Fibroblast of villous mesenchyme (primary cell): Measurements from ENCODE around the gene NELL1. TPM values are rescaled to one million over a fixed set of nuclear protein-coding genes. Genes with fewer than 3 reads are reported as not detected.

Experiments used
- DNase-seq: peaks from one replicate; pipeline ENCODE4 v3.0.0-alpha.2; 2010; ENCODE audit warnings: low read depth
- H3K4me3 ChIP-seq: 2 replicates; pipeline ENCODE4 v1.5.1; 2011; ENCODE audit warnings: low read depth, mild to moderate bottlenecking, low read length
- total RNA-seq: library from RNA; depleted of rRNA; stranded (reverse); fragments of >200 nt; gene quantifications from 2 replicates; pipeline ENCODE4 v1.2.3, GENCODE V29; 2012
- TF ChIP-seq, protein P1 (sequence below): IDR thresholded peaks from 2 replicates; pipeline ENCODE4 v1.5.1; 2012; ENCODE audit warnings: low read depth, mild to moderate bottlenecking, low read length; ENCODE audit not compliant: insufficient read depth

The NELL1 gene
- total RNA-seq, 1 donor: not detected

DNA sequence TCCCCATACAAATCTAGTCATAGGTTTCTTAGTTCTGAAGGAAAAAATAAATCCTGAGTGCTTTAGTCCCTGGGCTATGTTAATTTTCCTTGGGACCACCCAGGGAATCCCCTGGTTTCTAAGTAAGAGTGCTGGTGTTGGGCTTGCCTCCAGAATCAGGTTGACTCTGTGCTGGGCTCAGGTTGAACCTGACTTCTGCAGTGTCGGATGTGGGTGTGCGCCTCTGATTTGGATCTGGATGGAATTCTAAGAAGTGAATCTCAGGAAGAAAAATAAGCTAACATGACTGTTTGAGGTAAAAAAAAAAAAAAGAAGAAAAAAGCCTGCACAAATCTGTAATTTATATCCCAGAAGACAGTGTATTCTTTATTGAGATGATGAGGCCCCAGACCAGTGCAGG lies 29.0 kb upstream of the NELL1 start:
- no peak overlapping the region for H3K4me3 ChIP-seq
- TF ChIP-seq, protein P1, sequence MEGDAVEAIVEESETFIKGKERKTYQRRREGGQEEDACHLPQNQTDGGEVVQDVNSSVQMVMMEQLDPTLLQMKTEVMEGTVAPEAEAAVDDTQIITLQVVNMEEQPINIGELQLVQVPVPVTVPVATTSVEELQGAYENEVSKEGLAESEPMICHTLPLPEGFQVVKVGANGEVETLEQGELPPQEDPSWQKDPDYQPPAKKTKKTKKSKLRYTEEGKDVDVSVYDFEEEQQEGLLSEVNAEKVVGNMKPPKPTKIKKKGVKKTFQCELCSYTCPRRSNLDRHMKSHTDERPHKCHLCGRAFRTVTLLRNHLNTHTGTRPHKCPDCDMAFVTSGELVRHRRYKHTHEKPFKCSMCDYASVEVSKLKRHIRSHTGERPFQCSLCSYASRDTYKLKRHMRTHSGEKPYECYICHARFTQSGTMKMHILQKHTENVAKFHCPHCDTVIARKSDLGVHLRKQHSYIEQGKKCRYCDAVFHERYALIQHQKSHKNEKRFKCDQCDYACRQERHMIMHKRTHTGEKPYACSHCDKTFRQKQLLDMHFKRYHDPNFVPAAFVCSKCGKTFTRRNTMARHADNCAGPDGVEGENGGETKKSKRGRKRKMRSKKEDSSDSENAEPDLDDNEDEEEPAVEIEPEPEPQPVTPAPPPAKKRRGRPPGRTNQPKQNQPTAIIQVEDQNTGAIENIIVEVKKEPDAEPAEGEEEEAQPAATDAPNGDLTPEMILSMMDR: no peak
- DNase-seq: no peak

DNA sequence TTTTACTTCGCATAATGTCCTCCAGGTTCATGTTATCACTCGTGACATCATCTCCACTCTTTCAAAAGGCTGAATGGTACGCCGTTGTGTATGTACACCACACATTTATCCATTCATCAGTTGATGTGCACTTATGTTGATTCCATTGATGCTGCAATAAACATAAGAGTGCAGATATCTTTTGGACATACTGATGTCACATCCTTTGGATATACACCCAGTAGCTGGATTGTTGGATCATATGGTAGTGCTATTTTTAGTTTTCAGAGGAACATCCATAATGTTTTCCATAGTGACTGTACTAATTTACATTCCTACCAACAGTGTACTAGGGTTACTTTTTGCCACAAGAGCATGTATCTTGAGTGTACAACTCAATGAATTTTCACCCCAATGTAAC lies 25.0 kb upstream of the NELL1 start:
- H3K4me3 ChIP-seq: no peak overlapping the region
- TF ChIP-seq, protein P1: no peak
- DNase-seq: no peak

DNA sequence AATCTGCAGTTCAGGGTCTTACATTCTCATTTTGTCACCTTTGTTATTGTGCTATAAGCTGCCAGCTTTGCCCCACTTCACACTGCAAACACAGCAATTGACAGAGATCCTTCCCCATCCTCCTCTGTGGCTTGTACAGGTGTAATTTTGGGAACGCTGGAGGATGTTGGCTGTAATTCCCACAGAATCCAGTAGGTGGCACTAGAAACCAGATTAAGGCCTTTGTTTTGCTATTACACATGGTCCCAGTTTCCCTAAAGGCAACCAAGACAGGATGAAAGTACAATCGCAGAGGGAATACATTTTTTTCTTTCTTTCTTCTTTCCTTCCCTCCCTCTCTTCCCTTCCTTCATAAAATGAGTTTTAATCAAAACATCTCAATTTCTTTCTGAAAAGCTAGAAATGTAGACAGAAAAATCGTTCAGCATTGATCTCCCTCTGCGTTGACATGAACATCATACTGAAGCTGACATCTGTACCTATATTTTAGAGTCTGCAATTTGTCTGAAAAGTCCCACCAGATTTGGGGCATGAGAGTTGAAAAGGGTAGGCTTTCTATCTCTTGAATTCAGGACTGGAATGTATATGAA lies 21.3 kb upstream of the NELL1 start:
- peak; percentile 45 for DNase-seq
- TF ChIP-seq, protein P1: peak; percentile 86
- H3K4me3 ChIP-seq: no peak overlapping the region

DNA sequence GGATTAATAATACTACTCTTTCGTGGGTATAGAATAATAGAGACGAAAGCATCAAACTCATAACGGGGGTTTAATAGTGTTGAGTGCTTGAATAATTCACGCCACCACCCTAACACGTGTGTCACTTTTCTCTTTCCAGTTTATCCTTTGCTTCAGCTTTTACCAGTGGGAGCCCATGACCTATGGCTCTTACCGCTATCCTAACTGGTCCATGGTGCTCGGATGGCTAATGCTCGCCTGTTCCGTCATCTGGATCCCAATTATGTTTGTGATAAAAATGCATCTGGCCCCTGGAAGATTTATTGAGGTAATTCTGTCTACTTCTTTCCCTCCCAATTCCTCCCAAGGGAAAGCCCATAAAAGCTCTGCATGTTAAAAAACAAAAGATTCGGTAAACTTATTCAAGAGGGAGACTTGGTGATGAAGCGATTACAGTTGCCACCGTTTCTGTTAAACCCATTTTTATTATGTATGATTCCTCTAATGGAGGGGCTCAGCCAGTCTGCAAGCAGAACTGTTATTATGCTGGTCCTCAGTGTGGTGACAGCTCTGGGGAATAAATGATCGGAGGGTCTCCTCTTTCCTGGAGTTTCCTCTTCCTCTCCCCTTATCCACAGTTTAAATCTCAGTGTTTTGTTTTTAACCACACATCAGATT lies 17.1 kb upstream of the NELL1 start:
- H3K4me3 ChIP-seq: no peak overlapping the region
- TF ChIP-seq, protein P1: no peak
- DNase-seq: no peak

DNA sequence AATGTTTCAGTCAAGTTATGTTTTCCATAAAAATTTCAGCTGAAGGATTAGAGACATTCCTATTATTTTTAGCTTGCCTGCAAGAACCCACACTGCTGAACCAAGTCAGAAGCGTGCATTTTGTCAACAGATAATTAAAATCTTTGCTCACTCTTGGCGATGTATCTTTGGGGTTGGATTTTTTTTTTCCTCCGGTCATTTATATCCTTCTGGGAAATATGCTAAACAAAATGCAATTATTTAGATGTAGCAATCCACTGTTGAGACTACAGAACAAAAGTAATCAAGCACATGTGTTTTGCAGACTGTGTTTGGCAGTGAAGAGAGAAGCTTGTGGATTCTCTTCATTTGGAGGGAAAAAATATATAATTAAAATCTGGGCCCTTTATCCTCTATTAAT lies 15.3 kb upstream of the NELL1 start:
- TF ChIP-seq, protein P1: no peak

DNA sequence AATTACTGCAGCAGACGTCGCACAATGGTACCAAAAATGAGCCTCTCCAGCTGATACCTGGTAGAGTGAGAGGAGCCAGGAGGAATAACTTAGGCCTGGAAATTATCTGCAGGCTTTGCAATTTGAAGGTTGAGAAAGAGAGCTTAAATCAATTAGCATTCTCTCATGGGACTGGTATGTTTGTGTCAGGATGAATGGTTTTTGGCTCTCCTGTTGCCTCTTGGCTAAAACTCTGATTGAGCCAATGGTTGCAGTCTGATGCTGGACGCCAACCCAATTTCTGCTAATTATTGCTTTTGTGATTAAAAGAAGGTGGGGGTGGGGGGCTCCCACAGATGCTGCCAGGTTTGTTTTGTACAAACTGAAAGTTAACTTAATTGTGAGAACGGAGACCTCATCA lies 12.5 kb upstream of the NELL1 start:
- DNase-seq: no peak
- TF ChIP-seq, protein P1: no peak
- H3K4me3 ChIP-seq: no peak overlapping the region

More for the DNA sequence above, 15.3 kb upstream of the NELL1 start:
- H3K4me3 ChIP-seq: no peak overlapping the region
- DNase-seq: no peak
